ENCODE data around the gene PADI4. TPM values are rescaled to one million over a fixed set of nuclear protein-coding genes. Genes with fewer than 3 reads are reported as not detected.

PADI4 gene
- total and polyA plus RNA-seq, 2 donors (not counting 3 experiments of a cell fraction or from before 2014, with no cell fraction given), result not detected

GRCh38 chr1:17365293-17365692, 57.3 kb downstream of the PADI4 start:
- Histone ChIP-seq H3K4me3 (replicated peaks in 1 of 3; ENCODE audit: insufficient read depth in 1 of 3, low read depth in 1 of 3, low read length in 3 of 3) (no peak overlapping the region), H3K27ac (ENCODE audit: insufficient read depth, low read depth, low read length) (no peak overlapping the region), H4K20me1 (replicated peaks; ENCODE audit: control insufficient read depth, extremely low read depth, insufficient read depth, low read length) (no peaks in the 10 kb centered on the region), H3K9me1 (replicated peaks; ENCODE audit: control insufficient read depth, extremely low read depth, insufficient read depth, low read length) (no peaks in the 10 kb centered on the region), H3K4me2 (ENCODE audit: insufficient read depth, low read length) (no peak overlapping the region), H3K4me1 (ENCODE audit: control insufficient read depth, extremely low read depth, insufficient read depth, low read length) (no peaks in the 10 kb centered on the region), H3K36me3 (ENCODE audit: control insufficient read depth in 2 of 2, extremely low read depth in 1 of 2, insufficient read depth in 2 of 2, low read length in 2 of 2) (no peaks in the 10 kb centered on the region), H3K27me3 (ENCODE audit: control insufficient read depth in 2 of 2, insufficient read depth in 2 of 2, low read length in 2 of 2) (no peaks in the 10 kb centered on the region), H3K9ac (replicated peaks; ENCODE audit: extremely low read depth, insufficient read depth, low read length) (no peak overlapping the region), H2AFZ (ENCODE audit: low read depth, low read length) (no peak overlapping the region), H3K79me2 (ENCODE audit: control insufficient read depth, insufficient read depth, low read length) (no peaks in the 10 kb centered on the region), H3K9me3 (replicated peaks; ENCODE audit: control insufficient read depth, insufficient read depth, low read length) (no peaks in the 10 kb centered on the region)
- ChIA-PET POLR2A (no interaction called here), CTCF (no interaction called here)
- no TSS peak for BruUV-seq (replicated peaks)
- no peak for DNase-seq (ENCODE audit: low read depth, low spot score)
- TF ChIP-seq POLR2A (IDR thresholded peaks at IDR 0.05; ENCODE audit: low read depth, low read length) (no peak), CTCF (IDR thresholded peaks at IDR 0.05; ENCODE audit: extremely low read depth in 1 of 2, insufficient read depth in 1 of 2, low read depth in 1 of 2, low read length in 2 of 2) (no peak), MYC (IDR thresholded peaks at IDR 0.05; ENCODE audit: low read depth, low read length) (no peak), JUN (IDR thresholded peaks at IDR 0.05; ENCODE audit: borderline replicate concordance, insufficient read depth, insufficient read length, low read depth) (no peak), EZH2 (IDR thresholded peaks at IDR 0.05; ENCODE audit: borderline replicate concordance, low read depth, low read length, severe bottlenecking) (no peak), GATA2 (IDR thresholded peaks at IDR 0.05; ENCODE audit: insufficient read depth, insufficient read length, low read depth, low read length) (no peak), POLR2AphosphoS5 (IDR thresholded peaks at IDR 0.05; ENCODE audit: insufficient read depth, low read depth, low read length) (no peak), FOS (IDR thresholded peaks at IDR 0.05; ENCODE audit: borderline replicate concordance, insufficient read depth, low read length) (no peak)
- TF ChIP-seq, protein P1, sequence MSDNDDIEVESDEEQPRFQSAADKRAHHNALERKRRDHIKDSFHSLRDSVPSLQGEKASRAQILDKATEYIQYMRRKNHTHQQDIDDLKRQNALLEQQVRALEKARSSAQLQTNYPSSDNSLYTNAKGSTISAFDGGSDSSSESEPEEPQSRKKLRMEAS (IDR thresholded peaks at IDR 0.05; ENCODE audit: insufficient read depth, insufficient read length), result no peak
- FAIRE-seq, result no peak
- dilution Hi-C loops (cut with MboI; ENCODE audit: extremely low pct_ligation_motif_present, low sequenced_read_pairs) (no loop called here), intact Hi-C loops (cut with micrococcal nuclease) (no loop called here)
